ENCODE results near the gene ZNF853. TPM values are rescaled to one million over a fixed set of nuclear protein-coding genes. Genes with fewer than 3 reads are reported as not detected.

The ZNF853 gene
- total and polyA plus RNA-seq, 2 of the 8 experiments (the other 6 are each of a cell fraction or from before 2014, with no cell fraction given) = 4.3 to 5.7 TPM

DNA sequence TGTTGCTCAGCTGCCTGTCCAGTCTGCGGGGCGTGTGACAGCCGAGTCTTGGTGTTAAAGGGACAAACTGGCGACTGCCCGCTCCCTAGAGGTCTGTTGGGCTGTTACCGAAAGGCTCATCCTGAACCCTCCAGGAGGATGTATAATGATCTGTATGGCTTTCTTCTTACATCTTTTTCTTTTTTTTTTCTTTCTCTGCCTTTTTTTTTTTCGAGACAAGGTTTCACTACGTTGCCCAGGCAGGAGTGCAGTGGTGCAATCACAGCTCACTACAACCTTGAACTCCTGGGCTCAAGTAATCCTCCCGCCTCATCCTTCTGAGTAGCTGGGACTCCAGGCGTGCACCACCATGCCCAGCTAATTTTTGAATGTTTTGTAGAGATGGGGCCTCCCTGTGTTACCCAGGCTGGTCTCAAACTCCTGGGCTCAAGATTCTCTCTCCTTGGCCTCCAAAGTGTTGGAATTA lies 24.7 kb upstream of the ZNF853 start (continued):
- TF ChIP-seq, protein P1, sequence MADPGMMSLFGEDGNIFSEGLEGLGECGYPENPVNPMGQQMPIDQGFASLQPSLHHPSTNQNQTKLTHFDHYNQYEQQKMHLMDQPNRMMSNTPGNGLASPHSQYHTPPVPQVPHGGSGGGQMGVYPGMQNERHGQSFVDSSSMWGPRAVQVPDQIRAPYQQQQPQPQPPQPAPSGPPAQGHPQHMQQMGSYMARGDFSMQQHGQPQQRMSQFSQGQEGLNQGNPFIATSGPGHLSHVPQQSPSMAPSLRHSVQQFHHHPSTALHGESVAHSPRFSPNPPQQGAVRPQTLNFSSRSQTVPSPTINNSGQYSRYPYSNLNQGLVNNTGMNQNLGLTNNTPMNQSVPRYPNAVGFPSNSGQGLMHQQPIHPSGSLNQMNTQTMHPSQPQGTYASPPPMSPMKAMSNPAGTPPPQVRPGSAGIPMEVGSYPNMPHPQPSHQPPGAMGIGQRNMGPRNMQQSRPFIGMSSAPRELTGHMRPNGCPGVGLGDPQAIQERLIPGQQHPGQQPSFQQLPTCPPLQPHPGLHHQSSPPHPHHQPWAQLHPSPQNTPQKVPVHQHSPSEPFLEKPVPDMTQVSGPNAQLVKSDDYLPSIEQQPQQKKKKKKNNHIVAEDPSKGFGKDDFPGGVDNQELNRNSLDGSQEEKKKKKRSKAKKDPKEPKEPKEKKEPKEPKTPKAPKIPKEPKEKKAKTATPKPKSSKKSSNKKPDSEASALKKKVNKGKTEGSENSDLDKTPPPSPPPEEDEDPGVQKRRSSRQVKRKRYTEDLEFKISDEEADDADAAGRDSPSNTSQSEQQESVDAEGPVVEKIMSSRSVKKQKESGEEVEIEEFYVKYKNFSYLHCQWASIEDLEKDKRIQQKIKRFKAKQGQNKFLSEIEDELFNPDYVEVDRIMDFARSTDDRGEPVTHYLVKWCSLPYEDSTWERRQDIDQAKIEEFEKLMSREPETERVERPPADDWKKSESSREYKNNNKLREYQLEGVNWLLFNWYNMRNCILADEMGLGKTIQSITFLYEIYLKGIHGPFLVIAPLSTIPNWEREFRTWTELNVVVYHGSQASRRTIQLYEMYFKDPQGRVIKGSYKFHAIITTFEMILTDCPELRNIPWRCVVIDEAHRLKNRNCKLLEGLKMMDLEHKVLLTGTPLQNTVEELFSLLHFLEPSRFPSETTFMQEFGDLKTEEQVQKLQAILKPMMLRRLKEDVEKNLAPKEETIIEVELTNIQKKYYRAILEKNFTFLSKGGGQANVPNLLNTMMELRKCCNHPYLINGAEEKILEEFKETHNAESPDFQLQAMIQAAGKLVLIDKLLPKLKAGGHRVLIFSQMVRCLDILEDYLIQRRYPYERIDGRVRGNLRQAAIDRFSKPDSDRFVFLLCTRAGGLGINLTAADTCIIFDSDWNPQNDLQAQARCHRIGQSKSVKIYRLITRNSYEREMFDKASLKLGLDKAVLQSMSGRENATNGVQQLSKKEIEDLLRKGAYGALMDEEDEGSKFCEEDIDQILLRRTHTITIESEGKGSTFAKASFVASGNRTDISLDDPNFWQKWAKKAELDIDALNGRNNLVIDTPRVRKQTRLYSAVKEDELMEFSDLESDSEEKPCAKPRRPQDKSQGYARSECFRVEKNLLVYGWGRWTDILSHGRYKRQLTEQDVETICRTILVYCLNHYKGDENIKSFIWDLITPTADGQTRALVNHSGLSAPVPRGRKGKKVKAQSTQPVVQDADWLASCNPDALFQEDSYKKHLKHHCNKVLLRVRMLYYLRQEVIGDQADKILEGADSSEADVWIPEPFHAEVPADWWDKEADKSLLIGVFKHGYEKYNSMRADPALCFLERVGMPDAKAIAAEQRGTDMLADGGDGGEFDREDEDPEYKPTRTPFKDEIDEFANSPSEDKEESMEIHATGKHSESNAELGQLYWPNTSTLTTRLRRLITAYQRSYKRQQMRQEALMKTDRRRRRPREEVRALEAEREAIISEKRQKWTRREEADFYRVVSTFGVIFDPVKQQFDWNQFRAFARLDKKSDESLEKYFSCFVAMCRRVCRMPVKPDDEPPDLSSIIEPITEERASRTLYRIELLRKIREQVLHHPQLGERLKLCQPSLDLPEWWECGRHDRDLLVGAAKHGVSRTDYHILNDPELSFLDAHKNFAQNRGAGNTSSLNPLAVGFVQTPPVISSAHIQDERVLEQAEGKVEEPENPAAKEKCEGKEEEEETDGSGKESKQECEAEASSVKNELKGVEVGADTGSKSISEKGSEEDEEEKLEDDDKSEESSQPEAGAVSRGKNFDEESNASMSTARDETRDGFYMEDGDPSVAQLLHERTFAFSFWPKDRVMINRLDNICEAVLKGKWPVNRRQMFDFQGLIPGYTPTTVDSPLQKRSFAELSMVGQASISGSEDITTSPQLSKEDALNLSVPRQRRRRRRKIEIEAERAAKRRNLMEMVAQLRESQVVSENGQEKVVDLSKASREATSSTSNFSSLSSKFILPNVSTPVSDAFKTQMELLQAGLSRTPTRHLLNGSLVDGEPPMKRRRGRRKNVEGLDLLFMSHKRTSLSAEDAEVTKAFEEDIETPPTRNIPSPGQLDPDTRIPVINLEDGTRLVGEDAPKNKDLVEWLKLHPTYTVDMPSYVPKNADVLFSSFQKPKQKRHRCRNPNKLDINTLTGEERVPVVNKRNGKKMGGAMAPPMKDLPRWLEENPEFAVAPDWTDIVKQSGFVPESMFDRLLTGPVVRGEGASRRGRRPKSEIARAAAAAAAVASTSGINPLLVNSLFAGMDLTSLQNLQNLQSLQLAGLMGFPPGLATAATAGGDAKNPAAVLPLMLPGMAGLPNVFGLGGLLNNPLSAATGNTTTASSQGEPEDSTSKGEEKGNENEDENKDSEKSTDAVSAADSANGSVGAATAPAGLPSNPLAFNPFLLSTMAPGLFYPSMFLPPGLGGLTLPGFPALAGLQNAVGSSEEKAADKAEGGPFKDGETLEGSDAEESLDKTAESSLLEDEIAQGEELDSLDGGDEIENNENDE (IDR thresholded peaks at IDR 0.05; ENCODE audit: insufficient replicate concordance, low read length) = no peak
- TF ChIP-seq, protein P2, sequence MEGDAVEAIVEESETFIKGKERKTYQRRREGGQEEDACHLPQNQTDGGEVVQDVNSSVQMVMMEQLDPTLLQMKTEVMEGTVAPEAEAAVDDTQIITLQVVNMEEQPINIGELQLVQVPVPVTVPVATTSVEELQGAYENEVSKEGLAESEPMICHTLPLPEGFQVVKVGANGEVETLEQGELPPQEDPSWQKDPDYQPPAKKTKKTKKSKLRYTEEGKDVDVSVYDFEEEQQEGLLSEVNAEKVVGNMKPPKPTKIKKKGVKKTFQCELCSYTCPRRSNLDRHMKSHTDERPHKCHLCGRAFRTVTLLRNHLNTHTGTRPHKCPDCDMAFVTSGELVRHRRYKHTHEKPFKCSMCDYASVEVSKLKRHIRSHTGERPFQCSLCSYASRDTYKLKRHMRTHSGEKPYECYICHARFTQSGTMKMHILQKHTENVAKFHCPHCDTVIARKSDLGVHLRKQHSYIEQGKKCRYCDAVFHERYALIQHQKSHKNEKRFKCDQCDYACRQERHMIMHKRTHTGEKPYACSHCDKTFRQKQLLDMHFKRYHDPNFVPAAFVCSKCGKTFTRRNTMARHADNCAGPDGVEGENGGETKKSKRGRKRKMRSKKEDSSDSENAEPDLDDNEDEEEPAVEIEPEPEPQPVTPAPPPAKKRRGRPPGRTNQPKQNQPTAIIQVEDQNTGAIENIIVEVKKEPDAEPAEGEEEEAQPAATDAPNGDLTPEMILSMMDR (IDR thresholded peaks at IDR 0.05; ENCODE audit: control extremely low read depth in 1 of 3, insufficient read depth in 1 of 3, low read depth in 1 of 3, low read length in 3 of 3) = peak in 1 of 3 experiments; percentile 1; a peak in 1 of 4 replicates
